ENCODE data around the gene FBXL7.

Gene FBXL7

DNA sequence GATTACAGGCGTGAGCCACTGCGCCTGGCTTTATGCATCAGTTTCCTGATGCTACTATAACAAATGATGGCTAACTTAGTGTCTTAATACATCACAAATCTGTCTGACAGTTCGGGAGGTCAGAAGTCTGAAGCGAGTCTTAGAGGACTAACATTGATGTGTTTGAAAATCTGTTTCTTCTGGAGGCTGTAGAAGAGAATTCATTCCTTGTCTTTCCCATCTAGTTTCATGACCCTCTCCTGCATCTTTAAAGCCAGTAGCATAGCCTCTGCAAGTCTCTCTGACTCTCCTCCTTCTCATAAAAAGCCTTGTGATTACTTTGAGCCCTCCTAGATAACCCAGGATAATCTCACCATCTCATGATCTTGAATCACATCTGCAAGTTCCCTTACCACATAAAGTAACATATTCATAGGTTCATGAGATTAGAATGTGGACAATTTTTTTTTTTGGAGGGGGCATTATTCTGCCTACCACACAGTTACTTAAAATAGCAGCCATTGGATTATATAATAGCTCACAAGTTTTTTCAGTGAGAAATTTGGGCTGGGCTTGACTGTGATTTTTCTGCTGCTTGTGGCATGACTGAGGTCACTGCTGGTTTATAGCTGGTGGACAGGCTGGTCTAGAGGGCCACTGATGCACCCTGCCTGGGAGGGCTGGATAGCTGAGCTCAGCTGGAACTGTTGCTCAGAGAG lies 134.8 kb downstream of the FBXL7 start:
- ATAC-seq: peak; percentile 19; the same call in 2 of the 3 replicates
- no peak for TF ChIP-seq ESRRG (CRISPR knock-in tag; IDR thresholded peaks at IDR 0.05)
- no peak for TF ChIP-seq PPARA (CRISPR knock-in tag; IDR thresholded peaks at IDR 0.05; ENCODE audit: borderline replicate concordance)
- TF ChIP-seq ZNF70 (CRISPR knock-in tag; IDR thresholded peaks at IDR 0.05): no peak

DNA sequence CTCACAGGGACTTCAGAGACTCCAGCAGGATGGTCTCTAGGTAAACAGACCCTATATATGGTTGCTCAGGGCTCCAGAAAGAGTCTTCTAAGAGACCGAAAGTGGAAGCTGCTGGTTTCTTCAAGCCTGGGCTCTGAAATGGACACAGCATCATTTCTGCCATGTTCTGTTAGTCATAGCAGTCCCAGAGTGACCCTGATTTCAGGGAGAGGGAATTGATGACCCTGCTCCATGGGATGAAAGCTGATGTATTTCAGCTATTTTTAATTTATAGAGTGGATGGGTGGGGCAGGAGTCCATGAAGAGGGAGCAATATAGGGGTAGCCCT lies 135.3 kb downstream of the FBXL7 start:
- no peak for ATAC-seq
- no peak for TF ChIP-seq CSDC2 (CRISPR knock-in tag; IDR thresholded peaks at IDR 0.05)
- TF ChIP-seq BACH2 (CRISPR knock-in tag; IDR thresholded peaks at IDR 0.05; ENCODE audit: borderline replicate concordance): no peak
- TF ChIP-seq RARB (CRISPR knock-in tag; IDR thresholded peaks at IDR 0.05): no peak
- TF ChIP-seq PPARA (CRISPR knock-in tag; IDR thresholded peaks at IDR 0.05; ENCODE audit: borderline replicate concordance): no peak
- TF ChIP-seq OSR1 (CRISPR knock-in tag; IDR thresholded peaks at IDR 0.05): no peak
- no peak for TF ChIP-seq ZNF8 (CRISPR knock-in tag; IDR thresholded peaks at IDR 0.05)
- TF ChIP-seq PATZ1 (CRISPR knock-in tag; IDR thresholded peaks at IDR 0.05; ENCODE audit: borderline replicate concordance): no peak
- no peak for TF ChIP-seq ZNF565 (CRISPR knock-in tag; conservative IDR thresholded peaks at IDR 0.05; ENCODE audit: low read depth)
- TF ChIP-seq ZFP3 (CRISPR knock-in tag; IDR thresholded peaks at IDR 0.05): no peak
- TF ChIP-seq ZC3H10 (CRISPR knock-in tag; IDR thresholded peaks at IDR 0.05): no peak
- no peak for TF ChIP-seq TCF4 (CRISPR knock-in tag; IDR thresholded peaks at IDR 0.05; ENCODE audit: borderline replicate concordance)
- TF ChIP-seq ESRRG (CRISPR knock-in tag; IDR thresholded peaks at IDR 0.05): no peak
- no peak for TF ChIP-seq SNAI2 (CRISPR knock-in tag; IDR thresholded peaks at IDR 0.05)
- TF ChIP-seq, protein P1, sequence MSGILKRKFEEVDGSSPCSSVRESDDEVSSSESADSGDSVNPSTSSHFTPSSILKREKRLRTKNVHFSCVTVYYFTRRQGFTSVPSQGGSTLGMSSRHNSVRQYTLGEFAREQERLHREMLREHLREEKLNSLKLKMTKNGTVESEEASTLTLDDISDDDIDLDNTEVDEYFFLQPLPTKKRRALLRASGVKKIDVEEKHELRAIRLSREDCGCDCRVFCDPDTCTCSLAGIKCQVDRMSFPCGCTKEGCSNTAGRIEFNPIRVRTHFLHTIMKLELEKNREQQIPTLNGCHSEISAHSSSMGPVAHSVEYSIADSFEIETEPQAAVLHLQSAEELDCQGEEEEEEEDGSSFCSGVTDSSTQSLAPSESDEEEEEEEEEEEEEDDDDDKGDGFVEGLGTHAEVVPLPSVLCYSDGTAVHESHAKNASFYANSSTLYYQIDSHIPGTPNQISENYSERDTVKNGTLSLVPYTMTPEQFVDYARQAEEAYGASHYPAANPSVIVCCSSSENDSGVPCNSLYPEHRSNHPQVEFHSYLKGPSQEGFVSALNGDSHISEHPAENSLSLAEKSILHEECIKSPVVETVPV (CRISPR knock-in tag; IDR thresholded peaks at IDR 0.05): no peak
- no peak for TF ChIP-seq ARNTL (CRISPR knock-in tag; IDR thresholded peaks at IDR 0.05; ENCODE audit: borderline replicate concordance, low read depth)
- TF ChIP-seq ISL1 (CRISPR knock-in tag; IDR thresholded peaks at IDR 0.05): no peak

DNA sequence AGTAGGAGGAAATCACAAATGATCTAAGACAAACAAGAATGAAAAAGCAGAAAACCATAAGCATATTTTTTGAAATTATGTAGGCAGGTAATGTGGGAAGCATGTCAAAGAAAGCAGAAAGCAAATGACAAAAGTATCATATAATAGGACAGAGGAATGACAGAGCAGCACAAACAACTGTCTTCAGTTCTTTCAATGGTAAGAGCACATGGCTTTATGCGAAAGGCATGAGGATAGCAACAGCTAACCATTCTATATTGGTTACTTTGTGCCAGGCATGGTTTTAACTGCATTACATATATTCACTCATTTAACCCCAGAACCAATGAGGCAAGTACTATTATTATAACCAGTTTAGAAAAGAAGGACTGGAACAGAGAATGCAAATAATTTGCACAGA lies 137.4 kb downstream of the FBXL7 start:
- no peak for TF ChIP-seq BACH2 (CRISPR knock-in tag; IDR thresholded peaks at IDR 0.05; ENCODE audit: borderline replicate concordance)
- no peak for ATAC-seq

DNA sequence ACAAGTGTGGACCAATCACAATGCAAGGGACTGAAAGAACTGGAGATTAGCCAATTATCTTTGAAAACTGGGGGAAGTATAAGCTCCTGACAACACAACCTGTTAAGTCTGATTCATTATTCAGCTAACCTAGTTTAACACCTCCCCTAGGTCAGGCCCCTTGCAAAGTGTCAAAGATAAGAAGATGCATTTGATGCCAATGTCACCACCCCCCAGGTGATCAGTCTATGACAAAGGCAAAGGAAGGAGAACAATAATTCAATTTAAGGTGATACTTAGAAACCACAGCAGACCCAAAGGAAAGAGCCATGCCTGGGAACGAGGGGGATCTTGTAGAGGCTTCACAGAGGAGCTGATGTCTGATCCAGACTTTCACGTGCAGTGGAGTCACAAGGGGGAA lies 137.9 kb downstream of the FBXL7 start:
- no peak for ATAC-seq
- TF ChIP-seq TSHZ2 (CRISPR knock-in tag; IDR thresholded peaks at IDR 0.05): no peak
- no peak for TF ChIP-seq ARNTL (CRISPR knock-in tag; IDR thresholded peaks at IDR 0.05; ENCODE audit: borderline replicate concordance, low read depth)
- no peak for TF ChIP-seq ISL1 (CRISPR knock-in tag; IDR thresholded peaks at IDR 0.05)
- no peak for TF ChIP-seq BACH2 (CRISPR knock-in tag; IDR thresholded peaks at IDR 0.05; ENCODE audit: borderline replicate concordance)
- TF ChIP-seq TCF4 (CRISPR knock-in tag; IDR thresholded peaks at IDR 0.05; ENCODE audit: borderline replicate concordance): no peak
- TF ChIP-seq OSR1 (CRISPR knock-in tag; IDR thresholded peaks at IDR 0.05): no peak
- no peak for TF ChIP-seq ESRRG (CRISPR knock-in tag; IDR thresholded peaks at IDR 0.05)
- TF ChIP-seq, protein P2, sequence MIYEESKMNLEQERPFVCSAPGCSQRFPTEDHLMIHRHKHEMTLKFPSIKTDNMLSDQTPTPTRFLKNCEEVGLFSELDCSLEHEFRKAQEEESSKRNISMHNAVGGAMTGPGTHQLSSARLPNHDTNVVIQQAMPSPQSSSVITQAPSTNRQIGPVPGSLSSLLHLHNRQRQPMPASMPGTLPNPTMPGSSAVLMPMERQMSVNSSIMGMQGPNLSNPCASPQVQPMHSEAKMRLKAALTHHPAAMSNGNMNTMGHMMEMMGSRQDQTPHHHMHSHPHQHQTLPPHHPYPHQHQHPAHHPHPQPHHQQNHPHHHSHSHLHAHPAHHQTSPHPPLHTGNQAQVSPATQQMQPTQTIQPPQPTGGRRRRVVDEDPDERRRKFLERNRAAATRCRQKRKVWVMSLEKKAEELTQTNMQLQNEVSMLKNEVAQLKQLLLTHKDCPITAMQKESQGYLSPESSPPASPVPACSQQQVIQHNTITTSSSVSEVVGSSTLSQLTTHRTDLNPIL (CRISPR knock-in tag; IDR thresholded peaks at IDR 0.05; ENCODE audit: low read depth): no peak
- no peak for TF ChIP-seq ZNF565 (CRISPR knock-in tag; conservative IDR thresholded peaks at IDR 0.05; ENCODE audit: low read depth)
- TF ChIP-seq ZFP3 (CRISPR knock-in tag; IDR thresholded peaks at IDR 0.05): no peak
- TF ChIP-seq, protein P1 (CRISPR knock-in tag; IDR thresholded peaks at IDR 0.05): no peak
- no peak for TF ChIP-seq RARB (CRISPR knock-in tag; IDR thresholded peaks at IDR 0.05)
- no peak for TF ChIP-seq PATZ1 (CRISPR knock-in tag; IDR thresholded peaks at IDR 0.05; ENCODE audit: borderline replicate concordance)
- TF ChIP-seq TOX (CRISPR knock-in tag; IDR thresholded peaks at IDR 0.05; ENCODE audit: borderline replicate concordance): no peak
- TF ChIP-seq ZNF70 (CRISPR knock-in tag; IDR thresholded peaks at IDR 0.05): no peak
- no peak for TF ChIP-seq SNAI2 (CRISPR knock-in tag; IDR thresholded peaks at IDR 0.05)
- TF ChIP-seq PPARA (CRISPR knock-in tag; IDR thresholded peaks at IDR 0.05; ENCODE audit: borderline replicate concordance): no peak
- no peak for TF ChIP-seq ZNF8 (CRISPR knock-in tag; IDR thresholded peaks at IDR 0.05)
